GM08714 (cell line): ENCODE data around the gene GGA1.

Experiments
- H3K4me3 ChIP-seq: fragments of 200-500 bp; sonication (Bioruptor generic); 2 replicates; pipeline ENCODE4 v1.5.1; 2014; ENCODE audit warnings: mild to moderate bottlenecking, low read length, inconsistent platforms
- ZNF274 ChIP-seq: IDR thresholded peaks from 2 replicates; pipeline ENCODE4 v1.6.1; 2012; ENCODE audit warnings: mild to moderate bottlenecking, low read depth, low read length

GGA1 gene

GRCh38 chr22:37610480-37611129 lies 2.0 kb downstream of the GGA1 start:
- peak overlapping the region; percentile 93; the same call in 1 of the 2 replicates for H3K4me3 ChIP-seq
- no peak for TF ChIP-seq ZNF274

GRCh38 chr22:37611207-37611606 lies 2.6 kb downstream of the GGA1 start:
- TF ChIP-seq ZNF274, result no peak
- H3K4me3 ChIP-seq, result no peak overlapping the region

GRCh38 chr22:37616201-37617083 lies 7.8 kb downstream of the GGA1 start:
- no peak for TF ChIP-seq ZNF274

GRCh38 chr22:37617431-37617830 lies 8.8 kb downstream of the GGA1 start:
- H3K4me3 ChIP-seq, result no peak overlapping the region
- no peak for TF ChIP-seq ZNF274

More at GRCh38 chr22:37616201-37617083, 7.8 kb downstream of the GGA1 start:
- no peak overlapping the region for H3K4me3 ChIP-seq

GRCh38 chr22:37618072-37618656 lies 9.5 kb downstream of the GGA1 start:
- no peak overlapping the region for H3K4me3 ChIP-seq
- no peak for TF ChIP-seq ZNF274

- no peak overlapping the region for H3K4me3 ChIP-seq
- no peak for TF ChIP-seq ZNF274
Observed at GRCh38 chr22:37618674-37619073, 10.0 kb downstream of the GGA1 start.

- H3K4me3 ChIP-seq, result no peak overlapping the region
- TF ChIP-seq ZNF274, result no peak
Observed at GRCh38 chr22:37619991-37620390, 11.4 kb downstream of the GGA1 start.

- H3K4me3 ChIP-seq, result no peak overlapping the region
- TF ChIP-seq ZNF274, result no peak
Observed at GRCh38 chr22:37621352-37621860, 12.8 kb downstream of the GGA1 start.

GRCh38 chr22:37623075-37624016 lies 14.7 kb downstream of the GGA1 start:
- no peak overlapping the region for H3K4me3 ChIP-seq
- TF ChIP-seq ZNF274, result no peak

- no peak for TF ChIP-seq ZNF274
- no peak overlapping the region for H3K4me3 ChIP-seq
Observed at GRCh38 chr22:37624017-37624365, 15.4 kb downstream of the GGA1 start.

- TF ChIP-seq ZNF274, result no peak
Observed at GRCh38 chr22:37624876-37625275, 16.2 kb downstream of the GGA1 start.

GRCh38 chr22:37625737-37626136 lies 17.1 kb downstream of the GGA1 start:
- TF ChIP-seq ZNF274, result no peak
- no peak overlapping the region for H3K4me3 ChIP-seq

More at GRCh38 chr22:37624876-37625275, 16.2 kb downstream of the GGA1 start:
- no peak overlapping the region for H3K4me3 ChIP-seq

GRCh38 chr22:37626144-37626543 lies 17.5 kb downstream of the GGA1 start:
- no peak overlapping the region for H3K4me3 ChIP-seq
- TF ChIP-seq ZNF274, result no peak

GRCh38 chr22:37626556-37627075 lies 18.0 kb downstream of the GGA1 start:
- no peak for TF ChIP-seq ZNF274
- H3K4me3 ChIP-seq, result no peak overlapping the region
